A172 (cell line): ENCODE data around the gene STARD3NL. TPM values are rescaled to one million over a fixed set of nuclear protein-coding genes. Genes with fewer than 3 reads are reported as not detected.
"Not testable (repeated sequence)": the region's sequence is repeated elsewhere in the genome, so short reads cannot be mapped to it uniquely, and the experiment has no call there.

Source experiments
- DNase-seq: peaks from one replicate; pipeline ENCODE4 v3.0.0-alpha.2; 2015; ENCODE audit warnings: low spot score
- total RNA-seq: library from RNA; depleted of rRNA; stranded (reverse); fragments of >200 nt; shearing (Covaris generic); gene quantifications from 2 replicates; pipeline ENCODE4 v1.2.3, GENCODE V29; 2014; rRNA removed

Gene STARD3NL
- total RNA-seq, result 160 and 163 TPM in 2 replicates

GRCh38 chr7:38178004-38178694 lies at the start of gene STARD3NL:
Gene STARD3NL, plus strand, starts transcription at chr7:38178245. Its CDS starts 29,260 bp downstream, at chr7:38207505.
- DNase-seq, result peak; percentile 100

- DNase-seq, result no peak
These were observed 48.9 kb upstream of the STARD3NL start for GRCh38 chr7:38129162-38129561.

GRCh38 chr7:38129579-38129978 lies 48.5 kb upstream of the STARD3NL start:
- no peak for DNase-seq

GRCh38 chr7:38138171-38138570 lies 39.9 kb upstream of the STARD3NL start:
- DNase-seq, result no peak

- DNase-seq, result no peak
These were observed 36.9 kb upstream of the STARD3NL start for GRCh38 chr7:38141187-38141586.

GRCh38 chr7:38142736-38143135 lies 35.3 kb upstream of the STARD3NL start:
- no peak for DNase-seq

- no peak for DNase-seq
These were observed 31.0 kb upstream of the STARD3NL start for GRCh38 chr7:38147005-38147404.

GRCh38 chr7:38151556-38151955 lies 26.5 kb upstream of the STARD3NL start:
- DNase-seq, result no peak

GRCh38 chr7:38153515-38153914 lies 24.5 kb upstream of the STARD3NL start:
- no peak for DNase-seq

- no peak for DNase-seq
These were observed 23.8 kb upstream of the STARD3NL start for GRCh38 chr7:38154278-38154677.

- no peak for DNase-seq
These were observed 18.0 kb upstream of the STARD3NL start for GRCh38 chr7:38160003-38160571.

- no peak for DNase-seq
These were observed 16.0 kb upstream of the STARD3NL start for GRCh38 chr7:38162036-38162435.

GRCh38 chr7:38163671-38164070 lies 14.4 kb upstream of the STARD3NL start:
- DNase-seq, result no peak

GRCh38 chr7:38168890-38169570 lies 9.0 kb upstream of the STARD3NL start:
- no peak for DNase-seq

- peak; percentile 82 for DNase-seq
These were observed 8.2 kb upstream of the STARD3NL start for GRCh38 chr7:38169847-38170246.

- DNase-seq, result no peak
These were observed 6.2 kb upstream of the STARD3NL start for GRCh38 chr7:38171623-38172391.

GRCh38 chr7:38175547-38175946 lies 2.5 kb upstream of the STARD3NL start:
- DNase-seq, result not testable (repeated sequence)

- no peak for DNase-seq
These were observed 433 bp upstream of the STARD3NL start for GRCh38 chr7:38177621-38178003.

- DNase-seq, result peak; percentile 47
These were observed 775 bp downstream of the STARD3NL start for GRCh38 chr7:38178695-38179344.

- no peak for DNase-seq
These were observed 1.8 kb downstream of the STARD3NL start for GRCh38 chr7:38179776-38180226.

- DNase-seq, result no peak
These were observed 3.1 kb downstream of the STARD3NL start for GRCh38 chr7:38181111-38181510.

GRCh38 chr7:38182450-38182849 lies 4.4 kb downstream of the STARD3NL start:
- no peak for DNase-seq
